HG02970 (cell line): Measurements from ENCODE around the gene MAB21L4.

Source experiments
- ATAC-seq: cut with Tn5 transposase; IDR thresholded peaks from one replicate; pipeline ENCODE4 v1.9.1; 2021; ENCODE audit warnings: mild to moderate bottlenecking, moderate library complexity, moderate number of reproducible peaks; ENCODE audit not compliant: unreplicated experiment, low FRiP score

The MAB21L4 gene

DNA sequence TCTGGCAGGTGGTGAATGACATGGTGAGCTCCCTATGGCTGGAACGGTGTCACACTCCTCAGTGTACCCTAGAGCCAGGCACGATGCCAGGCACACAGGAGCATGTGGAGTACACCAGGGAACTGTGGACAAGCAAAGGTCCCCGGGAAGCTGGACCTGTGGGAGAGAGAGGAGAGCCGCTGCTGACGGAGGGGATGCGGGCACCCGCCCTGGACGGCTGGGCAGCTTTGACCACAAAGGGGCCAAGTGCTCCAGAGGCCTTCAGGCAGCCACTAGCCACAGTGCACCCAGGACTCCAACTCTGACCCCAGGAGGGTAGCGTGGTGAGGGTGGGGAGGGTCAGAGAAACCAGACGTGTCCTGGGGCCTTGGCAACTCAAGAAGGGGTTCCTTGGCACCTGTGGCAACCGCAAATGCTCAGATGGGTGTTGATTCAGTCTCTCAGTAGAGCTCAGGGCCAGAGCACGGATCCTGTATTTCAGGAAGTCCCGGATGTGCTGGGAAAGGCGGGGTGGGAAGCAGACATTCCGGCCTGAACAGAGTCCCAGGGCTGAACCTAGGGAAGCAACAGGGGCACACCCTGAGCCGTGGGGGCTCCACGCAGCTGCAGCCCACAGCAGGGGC is 2.3 kb upstream of the MAB21L4 start:
- no peak for ATAC-seq

DNA sequence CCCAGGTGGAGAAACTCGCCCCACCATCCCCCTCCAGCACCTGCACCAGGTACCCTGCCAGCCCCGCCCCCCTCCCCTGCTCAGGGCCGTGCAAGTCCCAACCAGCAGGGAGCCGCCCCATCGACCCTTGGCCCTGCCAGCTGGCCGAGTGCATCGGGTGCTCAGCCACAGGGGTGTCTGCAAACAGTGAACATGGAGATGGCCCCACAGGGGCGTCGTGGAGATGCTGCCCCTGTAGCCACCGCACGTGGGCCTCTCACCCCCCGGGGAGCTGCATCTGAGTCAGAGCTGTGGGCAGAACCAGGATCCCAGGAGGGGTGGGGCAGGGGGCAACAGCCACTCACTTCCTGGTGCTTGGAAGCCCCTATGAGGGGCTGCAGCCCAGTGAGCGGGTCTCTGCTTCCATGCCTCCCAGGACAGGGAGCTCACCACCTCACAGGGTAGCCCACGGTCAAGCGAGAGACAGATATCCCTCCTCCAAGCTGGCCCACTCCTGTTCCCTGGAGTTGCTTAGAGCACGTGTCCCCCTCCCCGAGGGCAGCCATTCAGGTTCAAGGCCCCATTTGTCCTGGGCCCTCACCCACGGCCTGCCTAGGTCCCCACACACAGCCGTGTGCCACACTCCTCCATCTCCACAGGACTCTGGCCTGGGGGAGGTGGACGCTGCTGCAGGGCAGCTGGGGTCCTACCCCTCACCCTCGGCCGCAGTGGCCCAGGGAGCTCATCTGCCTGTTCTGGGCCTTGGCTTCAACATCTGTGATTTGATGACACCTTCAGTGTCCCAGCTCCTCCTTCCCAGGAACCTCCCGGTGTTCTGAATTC is 1.1 kb upstream of the MAB21L4 start:
- ATAC-seq, result no peak

DNA sequence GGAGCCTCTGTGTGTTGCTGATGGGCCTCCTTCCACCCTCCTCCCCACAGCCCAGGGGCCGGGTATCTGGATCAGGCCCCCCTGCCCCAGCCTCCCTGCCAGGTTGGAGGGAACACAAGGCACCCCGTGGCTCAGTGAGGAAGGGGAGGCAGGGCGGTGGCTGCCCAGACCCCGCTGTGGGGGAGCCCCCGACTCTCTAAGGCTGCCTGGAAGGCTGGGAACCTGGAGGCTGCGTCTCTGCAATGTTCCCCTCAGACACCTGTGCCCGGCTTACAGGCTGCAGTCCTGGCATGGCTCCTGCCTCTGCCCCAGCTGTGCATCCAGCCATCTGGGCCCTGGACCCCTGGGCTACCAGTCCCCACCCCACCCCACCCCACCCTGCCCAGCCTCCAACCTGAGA is 438 bp upstream of the MAB21L4 start:
- no peak for ATAC-seq

DNA sequence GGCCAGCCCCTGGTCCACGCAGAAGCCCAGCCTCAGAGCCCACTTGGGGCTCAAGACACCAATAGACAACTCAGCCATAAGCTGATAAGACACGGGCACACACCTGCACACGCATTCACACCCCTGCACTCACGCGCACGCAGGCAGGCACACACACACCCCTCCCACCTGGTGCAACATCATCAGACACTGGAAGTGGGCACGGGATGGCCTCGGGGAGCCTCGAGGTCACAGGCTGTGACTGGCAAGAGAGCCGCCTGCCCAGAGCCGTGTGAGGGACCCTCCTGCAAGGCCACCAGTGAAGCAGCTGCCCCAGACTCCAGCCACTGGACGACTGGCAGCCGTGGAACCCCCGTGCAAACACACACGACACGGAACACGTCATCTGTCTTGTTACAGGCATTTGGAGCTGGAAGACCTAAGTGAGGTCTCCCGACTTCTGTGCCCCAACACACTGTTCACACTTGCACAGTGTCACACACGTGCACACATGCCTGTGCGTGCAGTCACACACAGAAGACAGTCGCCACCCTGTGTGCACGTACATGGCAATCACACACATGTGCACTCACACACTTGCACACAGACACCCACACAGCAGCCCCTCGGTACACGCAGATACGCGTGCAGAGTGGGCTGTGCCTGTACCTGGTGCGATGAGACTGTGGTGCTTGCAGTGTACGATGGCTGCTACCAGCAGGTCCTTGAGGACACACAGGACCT is 959 bp downstream of the MAB21L4 start:
- no peak for ATAC-seq

DNA sequence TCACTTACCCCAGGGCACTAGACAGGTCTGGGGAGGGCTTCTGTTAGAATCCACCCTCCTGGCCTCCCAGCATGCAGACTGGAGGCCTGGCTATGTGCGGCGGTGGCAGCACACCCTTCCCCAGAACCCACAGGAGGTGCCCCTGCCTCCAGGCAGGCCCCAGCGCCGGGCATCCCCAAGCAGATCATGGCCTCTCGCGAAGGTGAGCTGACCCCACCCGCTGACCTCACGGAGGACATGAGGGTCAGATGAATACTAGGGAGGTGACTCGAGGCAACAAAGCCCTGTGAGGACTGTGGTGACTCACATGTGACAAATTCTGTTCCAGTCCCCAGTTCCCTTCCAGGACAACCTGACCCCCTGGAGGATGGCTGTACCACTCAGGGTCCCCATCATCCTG is 1.9 kb downstream of the MAB21L4 start:
- ATAC-seq, result no peak

DNA sequence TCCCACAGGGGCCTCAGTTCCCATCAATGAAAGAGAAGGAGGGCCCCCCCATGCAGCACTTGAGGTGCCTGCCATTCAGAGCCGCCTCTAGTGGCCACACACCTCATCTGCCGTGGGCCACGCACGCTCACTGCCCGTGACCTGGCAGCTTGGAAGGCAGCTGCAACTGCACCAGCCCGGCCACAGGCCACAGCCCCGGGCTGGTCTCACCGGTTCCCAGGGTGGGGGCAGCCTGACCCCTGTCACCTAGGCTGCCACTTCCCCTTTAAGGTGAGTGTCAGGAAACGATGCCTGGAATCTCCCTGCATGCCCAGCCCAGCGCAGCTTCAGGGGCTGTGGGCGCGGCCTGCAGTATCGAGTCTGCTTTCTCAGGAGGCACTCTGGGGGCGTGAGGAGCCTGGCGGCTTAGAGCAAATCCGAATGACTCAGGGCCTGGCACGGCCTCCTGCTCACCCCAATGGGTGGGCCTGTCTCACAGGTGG is 2.6 kb downstream of the MAB21L4 start:
- ATAC-seq, result no peak

DNA sequence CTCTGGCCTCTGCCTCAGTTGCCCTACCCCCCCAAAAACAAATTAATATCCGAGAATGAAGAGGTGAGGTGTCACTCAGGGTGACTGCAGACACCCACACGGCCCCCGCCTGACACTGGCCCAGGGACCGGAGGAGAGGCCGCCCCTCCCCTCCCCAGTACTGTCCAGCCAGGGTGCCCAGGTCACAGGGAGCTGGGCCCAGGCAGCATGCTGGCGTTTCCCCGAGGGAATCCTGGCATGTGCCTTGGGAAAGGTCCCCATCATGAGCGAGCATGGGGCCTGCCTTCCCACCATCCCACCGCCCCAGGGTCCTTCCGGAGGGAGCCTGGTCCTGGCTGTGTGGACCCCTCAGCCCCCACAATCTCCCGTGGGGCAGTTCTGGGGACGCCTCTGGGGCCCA is 3.0 kb downstream of the MAB21L4 start:
- no peak for ATAC-seq

DNA sequence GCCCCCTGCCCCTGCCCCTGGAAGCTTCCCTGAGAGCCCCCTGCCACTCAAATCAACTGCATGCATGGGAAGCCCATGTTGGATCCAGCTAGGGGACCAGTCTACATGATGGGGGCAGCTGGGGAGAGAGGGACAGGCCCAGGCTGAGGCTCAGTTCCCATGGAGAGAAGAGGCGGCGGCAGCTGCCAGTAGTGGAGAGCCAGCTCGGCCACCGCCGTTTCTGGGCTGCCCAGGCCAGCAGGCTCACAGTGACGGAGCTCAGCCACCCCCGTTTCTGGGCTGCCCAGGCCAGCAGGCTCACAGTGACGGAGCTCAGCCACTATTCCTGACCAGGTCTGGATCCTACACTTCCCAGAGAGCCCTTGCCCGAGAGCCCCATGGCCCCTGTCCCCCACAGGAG is 3.6 kb downstream of the MAB21L4 start:
- no peak for ATAC-seq

DNA sequence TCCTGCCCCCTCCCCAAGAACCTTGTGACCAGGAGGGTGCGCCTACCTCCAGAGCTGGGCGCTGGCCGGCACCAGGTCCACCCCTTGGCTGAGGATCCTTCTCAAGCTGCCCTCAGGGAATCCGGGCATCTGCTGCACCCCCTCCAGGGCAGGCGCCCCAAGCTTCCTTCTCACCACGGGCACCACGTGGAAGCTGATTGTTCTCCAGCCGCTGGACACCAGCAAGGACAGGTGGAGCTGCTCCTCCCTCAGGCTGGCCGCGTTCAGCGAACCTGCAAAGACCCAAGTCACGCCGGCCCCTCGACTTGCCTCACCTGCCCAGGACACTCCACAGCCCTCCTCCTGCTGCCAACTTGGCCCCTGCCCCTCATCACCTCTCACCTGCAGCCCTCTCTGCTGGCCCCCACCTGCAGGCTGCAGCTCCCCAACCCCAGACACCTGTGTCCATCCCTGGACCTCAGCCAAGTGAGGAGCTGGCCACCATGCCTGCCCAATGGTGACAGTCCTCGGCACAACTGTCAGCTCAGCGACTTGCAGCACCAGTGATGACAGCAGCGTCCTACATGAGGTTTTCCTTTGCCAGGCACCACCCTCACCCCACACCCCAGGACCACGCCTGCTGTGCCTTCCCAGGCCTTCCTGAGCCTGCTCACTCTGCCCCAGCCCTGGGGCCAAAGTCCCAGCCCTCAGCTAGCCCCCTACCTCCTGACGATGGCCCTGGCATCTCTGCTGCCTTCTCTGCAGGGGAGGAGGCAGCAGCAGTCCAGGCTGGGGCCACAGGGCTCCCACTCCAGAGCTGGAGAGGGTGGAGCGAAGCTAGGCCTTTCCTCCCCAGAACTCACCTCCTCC is 4.2 kb downstream of the MAB21L4 start:
- no peak for ATAC-seq

DNA sequence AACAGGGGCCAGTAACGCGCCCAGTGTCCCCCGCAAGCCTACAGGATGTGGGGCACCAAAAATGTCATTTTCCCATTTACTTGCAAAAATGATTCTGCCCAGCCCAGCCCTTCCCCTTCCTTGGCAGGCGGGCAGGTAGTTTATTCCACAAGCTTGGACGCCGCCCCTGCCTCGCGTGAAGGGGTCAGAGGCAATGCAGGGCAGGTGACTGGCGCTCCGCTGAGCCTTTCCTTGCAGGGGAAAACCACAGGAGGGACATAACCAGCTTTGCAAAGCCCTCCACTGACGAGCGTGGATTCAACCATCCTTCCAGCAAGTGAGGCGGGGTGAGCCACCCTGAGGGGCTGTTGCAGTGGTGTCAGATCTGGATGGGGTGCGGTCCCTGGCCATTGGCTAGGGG is 5.3 kb downstream of the MAB21L4 start:
- ATAC-seq, result no peak

DNA sequence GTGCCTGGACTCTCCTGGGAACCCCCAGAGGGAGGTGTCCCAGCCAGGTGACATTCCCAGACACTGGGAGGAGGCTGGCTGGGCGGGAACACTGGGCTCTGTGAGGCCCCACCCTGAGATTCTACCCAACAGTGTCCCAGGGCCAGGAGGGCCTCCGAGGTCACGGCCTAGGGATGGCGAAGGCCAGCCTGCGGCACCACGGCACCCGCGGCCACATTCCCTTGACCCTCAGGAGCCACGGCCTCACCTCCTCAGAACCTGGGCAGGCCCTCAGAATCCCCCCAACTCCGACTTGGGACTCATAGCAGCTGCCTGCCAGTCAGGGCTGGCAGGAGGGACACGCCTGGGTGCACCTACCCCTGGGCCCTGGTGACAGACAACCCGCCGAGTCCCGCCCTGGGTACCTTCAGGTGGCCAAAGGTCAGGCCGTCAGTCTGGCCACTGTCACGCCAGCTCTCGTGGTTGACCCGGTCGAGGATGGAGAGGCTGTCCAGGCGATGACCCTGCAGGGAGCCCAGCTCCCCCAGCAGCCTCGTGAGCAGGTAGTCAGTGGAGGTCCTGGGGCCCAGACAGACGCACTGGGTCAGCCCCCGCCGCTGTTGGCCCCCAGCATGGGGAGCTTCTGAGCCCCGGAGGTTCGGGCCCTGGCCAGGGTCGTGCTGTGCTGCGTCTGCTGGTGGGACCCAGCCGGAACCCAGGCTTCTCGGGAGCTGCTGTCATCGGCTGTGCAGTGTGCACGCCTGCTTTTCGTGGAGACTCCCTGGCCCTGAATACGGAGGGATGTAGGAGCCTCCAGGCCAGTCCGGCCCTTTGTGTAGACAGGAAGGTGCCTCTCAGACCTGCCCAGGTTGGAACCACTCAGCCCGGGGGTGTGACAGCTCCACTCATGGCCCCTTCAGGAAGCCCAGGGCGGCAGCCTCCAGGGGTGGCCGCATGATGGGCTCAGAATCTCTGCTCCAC is 6.1 kb downstream of the MAB21L4 start:
- ATAC-seq, result no peak

DNA sequence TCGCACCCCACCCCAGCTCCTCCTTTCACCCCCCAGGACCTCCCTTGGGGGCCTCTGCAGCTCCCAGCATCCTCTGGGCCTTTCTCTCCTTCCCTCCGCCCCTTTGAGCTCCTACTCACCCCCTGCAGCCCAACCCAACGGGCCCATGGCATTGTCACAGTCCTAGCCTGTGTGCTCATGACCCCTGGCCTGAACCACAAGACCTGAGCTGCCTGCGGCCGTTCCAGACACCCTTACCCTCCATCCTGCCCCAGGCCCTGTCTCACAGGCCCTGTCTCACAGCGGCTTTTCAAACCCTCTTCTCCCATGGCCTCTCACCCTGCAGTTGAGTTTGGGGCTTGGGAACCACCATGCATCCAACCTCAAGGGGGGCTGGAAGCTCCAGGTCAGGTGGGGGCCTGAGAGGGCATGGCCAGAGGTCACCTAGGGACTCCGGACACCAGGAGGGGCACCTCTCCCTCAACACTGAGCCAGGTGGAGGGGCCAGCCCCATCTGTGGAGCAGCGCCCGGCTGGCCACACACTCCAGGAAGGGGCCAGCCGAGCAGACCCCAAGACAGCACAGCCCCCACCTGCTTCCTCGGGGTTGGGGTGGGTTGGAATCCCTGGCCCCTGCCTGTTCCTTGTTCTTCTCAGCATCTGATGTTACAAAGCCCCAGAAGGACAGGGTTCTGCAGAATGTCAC is 6.9 kb downstream of the MAB21L4 start:
- ATAC-seq, result no peak

DNA sequence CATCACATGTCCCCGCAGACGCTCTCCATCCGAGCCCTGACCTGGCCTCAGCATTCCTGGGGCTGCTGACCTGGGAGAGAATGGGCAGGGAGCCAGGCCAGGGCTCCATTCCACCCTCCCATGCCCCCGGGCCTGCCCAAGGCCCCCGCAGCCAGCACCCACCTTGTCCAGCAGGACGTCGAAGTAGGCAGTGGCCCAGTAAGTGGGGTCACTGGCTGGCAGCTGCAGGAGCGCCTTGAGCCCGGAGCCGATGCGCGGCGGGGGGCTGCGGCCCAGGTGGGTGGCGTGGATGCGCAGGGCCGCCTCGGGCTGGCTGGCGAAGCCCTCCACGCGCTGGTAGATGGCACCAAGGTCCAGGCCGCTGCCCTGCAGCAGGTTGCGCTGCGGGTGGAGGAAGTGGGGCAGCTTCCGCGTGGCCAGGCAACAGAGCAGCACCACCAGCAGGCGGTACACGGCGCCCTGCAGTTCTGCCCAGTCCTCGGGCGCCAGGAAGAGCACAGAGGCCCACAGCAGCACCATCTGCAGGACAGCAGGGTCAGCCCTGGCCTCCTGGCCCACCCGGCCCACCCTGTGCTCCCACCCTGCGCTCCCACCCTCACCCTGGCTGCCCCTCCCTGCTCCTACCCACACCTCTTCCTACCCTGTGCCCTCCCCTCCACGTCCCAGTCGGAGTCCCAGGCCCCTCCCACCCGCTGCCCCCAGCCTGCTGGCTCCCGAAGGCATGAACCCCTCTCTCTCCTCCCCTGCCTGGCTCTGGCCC is 7.6 kb downstream of the MAB21L4 start:
- no peak for ATAC-seq

DNA sequence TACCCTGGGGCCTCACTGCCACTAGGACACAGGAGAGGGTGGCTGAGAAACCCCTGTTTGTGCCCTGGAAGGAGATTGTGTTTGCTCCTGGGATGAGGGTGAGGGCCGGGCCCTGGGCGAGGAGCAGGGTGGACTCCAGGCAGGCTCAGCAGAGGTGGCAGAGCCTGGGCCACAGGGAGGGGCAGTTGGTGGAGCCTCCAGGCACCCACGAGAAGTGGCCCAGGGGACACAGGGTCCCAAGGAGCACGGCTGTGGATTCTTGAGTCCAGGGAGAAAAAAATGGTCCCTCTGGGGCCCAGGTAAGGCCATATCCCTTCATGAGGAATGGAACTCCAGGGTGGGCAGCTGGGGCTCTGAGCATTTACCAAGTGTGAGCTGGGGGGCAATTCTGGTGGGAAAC is 8.3 kb downstream of the MAB21L4 start:
- ATAC-seq, result no peak

DNA sequence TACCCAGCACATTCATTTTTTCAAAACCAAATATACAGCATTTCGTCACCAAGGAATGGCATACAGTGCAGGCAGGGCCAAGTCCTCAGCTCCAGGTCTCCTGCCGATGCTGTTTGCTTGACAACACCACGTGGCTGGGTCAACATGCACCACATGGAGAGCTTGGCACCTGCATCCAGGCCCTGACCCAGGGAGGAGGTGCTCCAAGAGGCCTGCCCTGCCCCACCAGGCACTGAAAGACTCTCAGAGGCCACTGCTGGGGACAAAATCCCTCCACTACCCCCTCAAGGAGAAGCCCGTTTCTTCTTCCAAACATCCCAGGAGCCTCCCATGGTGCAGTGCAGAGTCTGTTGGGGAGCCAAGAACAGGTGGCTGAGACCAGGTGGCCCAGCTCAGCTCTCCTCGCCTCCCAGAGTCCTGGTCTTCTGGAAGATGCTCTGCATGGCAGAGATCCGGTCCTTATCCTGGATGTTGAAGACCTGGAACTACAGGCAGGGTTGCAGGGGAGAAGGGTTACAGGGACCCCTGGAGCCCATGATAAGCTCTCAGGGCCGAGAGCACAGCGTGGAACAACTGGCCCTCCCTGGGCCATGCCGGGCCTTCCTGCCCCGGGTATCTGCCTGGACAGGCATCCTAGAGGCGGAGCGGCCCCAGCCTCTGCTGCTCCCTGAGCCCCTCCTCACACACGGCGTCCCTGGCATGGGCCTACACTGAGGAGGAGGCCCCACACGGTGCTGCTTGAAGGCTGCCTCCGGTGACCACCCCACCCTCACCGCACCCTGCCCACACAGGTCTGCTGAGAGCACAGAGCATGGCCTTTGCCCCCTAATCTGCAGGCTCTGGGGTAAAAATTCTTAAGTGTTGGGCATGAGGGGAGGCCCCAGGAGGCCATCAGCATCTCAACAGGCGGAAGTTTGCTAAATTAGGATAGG is 9.0 kb downstream of the MAB21L4 start:
- no peak for ATAC-seq

DNA sequence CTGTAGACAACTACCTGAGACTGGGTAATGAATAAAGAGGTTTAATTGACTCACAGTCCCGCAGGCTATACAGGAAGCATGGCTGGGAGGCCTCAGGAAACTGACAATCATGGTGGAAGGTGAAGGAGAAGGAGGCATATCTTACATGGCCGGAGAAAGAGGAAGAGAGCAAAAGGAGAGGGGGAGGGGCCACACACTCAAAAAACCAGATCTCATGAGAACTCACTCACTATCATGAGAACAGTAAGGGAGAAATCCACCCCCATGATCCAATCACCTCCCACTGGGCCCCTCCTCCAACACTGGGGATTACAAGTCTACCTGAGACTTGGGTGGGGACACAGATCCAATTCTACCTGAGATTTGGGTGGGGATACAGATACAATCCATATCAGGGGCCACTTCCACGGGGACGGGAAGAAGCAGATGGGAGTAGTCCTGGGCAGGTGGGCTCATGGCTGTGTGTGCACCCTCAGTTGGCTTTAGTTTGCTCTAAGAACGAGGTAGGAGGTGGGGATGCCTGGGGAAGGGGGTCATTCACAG is 9.9 kb downstream of the MAB21L4 start:
- no peak for ATAC-seq

DNA sequence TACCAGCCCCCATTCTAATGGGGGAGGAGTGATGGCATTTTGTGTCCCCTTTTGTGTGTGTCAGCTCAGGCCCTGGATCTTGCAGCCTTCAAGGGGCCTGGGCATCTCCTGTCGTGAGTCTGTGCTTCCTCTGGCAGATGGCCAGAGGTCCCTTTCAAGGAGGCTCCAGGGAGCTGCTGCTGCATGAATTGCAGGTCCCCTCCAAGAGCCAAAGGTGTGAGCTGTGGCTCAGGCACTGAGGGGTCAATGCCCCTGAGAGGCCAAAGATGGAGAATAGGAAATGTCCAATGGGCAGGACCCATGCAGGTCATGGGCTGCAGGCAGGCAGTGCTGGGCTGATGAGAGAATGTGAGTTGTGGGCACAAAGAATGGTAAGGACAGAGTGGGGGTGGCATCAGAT is 10.4 kb downstream of the MAB21L4 start:
- ATAC-seq, result no peak
